ENCODE measurements around the gene TMEM131. TPM values are rescaled to one million over a fixed set of nuclear protein-coding genes. Genes with fewer than 3 reads are reported as not detected.
"Not testable (repeated sequence)": the region's sequence is repeated elsewhere in the genome, so short reads cannot be mapped to it uniquely, and the experiment has no call there.

The TMEM131 gene
- total RNA-seq, 1 donor from 2014 or later: 31.7 TPM

- no peak for DNase-seq (ENCODE audit: low spot score)
- no peak overlapping the region for H3K4me3 Mint-ChIP-seq (ENCODE audit: unreplicated experiment)
- H3K27ac Mint-ChIP-seq (ENCODE audit: unreplicated experiment): no peak overlapping the region
- no peaks in the 10 kb centered on the region for H3K27me3 Mint-ChIP-seq (ENCODE audit: unreplicated experiment)
- peaks cover 6% of the 10 kb centered on the region for H3K36me3 Mint-ChIP-seq (ENCODE audit: low read depth, unreplicated experiment)
- H3K9me3 Mint-ChIP-seq (ENCODE audit: unreplicated experiment): no peaks in the 10 kb centered on the region
- TF ChIP-seq CTCF (IDR thresholded peaks at IDR 0.05; ENCODE audit: unreplicated experiment): no peak
- H3K4me1 Mint-ChIP-seq (ENCODE audit: unreplicated experiment): peaks cover 9% of the 10 kb centered on the region
These were observed 164.6 kb downstream of the TMEM131 start for GRCh38 chr2:97831121-97831520.

GRCh38 chr2:97829255-97829654 lies 166.5 kb downstream of the TMEM131 start:
- H3K9me3 Mint-ChIP-seq (ENCODE audit: unreplicated experiment); DNase-seq (ENCODE audit: low spot score); H3K27ac Mint-ChIP-seq (ENCODE audit: unreplicated experiment); H3K36me3 Mint-ChIP-seq (ENCODE audit: low read depth, unreplicated experiment); H3K4me3 Mint-ChIP-seq (ENCODE audit: unreplicated experiment); H3K27me3 Mint-ChIP-seq (ENCODE audit: unreplicated experiment): not testable (repeated sequence)
- peaks cover 11% of the 10 kb centered on the region for H3K4me1 Mint-ChIP-seq (ENCODE audit: unreplicated experiment)

- DNase-seq (ENCODE audit: low spot score); H3K4me3 Mint-ChIP-seq (ENCODE audit: unreplicated experiment); H3K27ac Mint-ChIP-seq (ENCODE audit: unreplicated experiment); H3K27me3 Mint-ChIP-seq (ENCODE audit: unreplicated experiment); H3K9me3 Mint-ChIP-seq (ENCODE audit: unreplicated experiment): not testable (repeated sequence)
- H3K4me1 Mint-ChIP-seq (ENCODE audit: unreplicated experiment): peaks cover 11% of the 10 kb centered on the region
- peaks cover 13% of the 10 kb centered on the region for H3K36me3 Mint-ChIP-seq (ENCODE audit: low read depth, unreplicated experiment)
These were observed 168.7 kb downstream of the TMEM131 start for GRCh38 chr2:97827013-97827412.

GRCh38 chr2:97826266-97826847 lies 169.4 kb downstream of the TMEM131 start:
- H3K4me1 Mint-ChIP-seq (ENCODE audit: unreplicated experiment): peaks cover 11% of the 10 kb centered on the region
- H3K4me3 Mint-ChIP-seq (ENCODE audit: unreplicated experiment); H3K27ac Mint-ChIP-seq (ENCODE audit: unreplicated experiment); H3K27me3 Mint-ChIP-seq (ENCODE audit: unreplicated experiment); DNase-seq (ENCODE audit: low spot score); H3K9me3 Mint-ChIP-seq (ENCODE audit: unreplicated experiment): not testable (repeated sequence)
- peaks cover 16% of the 10 kb centered on the region for H3K36me3 Mint-ChIP-seq (ENCODE audit: low read depth, unreplicated experiment)

GRCh38 chr2:97824011-97824410 lies 171.7 kb downstream of the TMEM131 start:
- DNase-seq (ENCODE audit: low spot score); H3K27me3 Mint-ChIP-seq (ENCODE audit: unreplicated experiment); H3K4me3 Mint-ChIP-seq (ENCODE audit: unreplicated experiment); H3K27ac Mint-ChIP-seq (ENCODE audit: unreplicated experiment); H3K9me3 Mint-ChIP-seq (ENCODE audit: unreplicated experiment): not testable (repeated sequence)
- Mint-ChIP-seq H3K4me1 (ENCODE audit: unreplicated experiment) (peaks cover 11% of the 10 kb centered on the region), H3K36me3 (ENCODE audit: low read depth, unreplicated experiment) (peaks cover 10% of the 10 kb centered on the region)

GRCh38 chr2:97821862-97822261 lies 173.9 kb downstream of the TMEM131 start:
- H3K9me3 Mint-ChIP-seq (ENCODE audit: unreplicated experiment); H3K27ac Mint-ChIP-seq (ENCODE audit: unreplicated experiment); DNase-seq (ENCODE audit: low spot score); H3K27me3 Mint-ChIP-seq (ENCODE audit: unreplicated experiment); H3K4me1 Mint-ChIP-seq (ENCODE audit: unreplicated experiment): not testable (repeated sequence)
- Mint-ChIP-seq H3K36me3 (ENCODE audit: low read depth, unreplicated experiment) (peaks cover 10% of the 10 kb centered on the region), H3K4me3 (ENCODE audit: unreplicated experiment) (peak overlapping the region; percentile 38)

- Mint-ChIP-seq H3K27ac (ENCODE audit: unreplicated experiment) (no peak overlapping the region), H3K4me1 (ENCODE audit: unreplicated experiment) (no peaks in the 10 kb centered on the region)
These were observed 176.0 kb downstream of the TMEM131 start for GRCh38 chr2:97819754-97820153.

More at GRCh38 chr2:97819754-97820153, 176.0 kb downstream of the TMEM131 start:
- DNase-seq (ENCODE audit: low spot score): no peak
- H3K4me3 Mint-ChIP-seq (ENCODE audit: unreplicated experiment): no peak overlapping the region
- no peaks in the 10 kb centered on the region for H3K27me3 Mint-ChIP-seq (ENCODE audit: unreplicated experiment)
- no peaks in the 10 kb centered on the region for H3K9me3 Mint-ChIP-seq (ENCODE audit: unreplicated experiment)
- H3K36me3 Mint-ChIP-seq (ENCODE audit: low read depth, unreplicated experiment): peaks cover 10% of the 10 kb centered on the region
- no peak for TF ChIP-seq CTCF (IDR thresholded peaks at IDR 0.05; ENCODE audit: unreplicated experiment)
